Measurements from ENCODE around the gene HS2ST1. TPM values are rescaled to one million over a fixed set of nuclear protein-coding genes. Genes with fewer than 3 reads are reported as not detected.

The HS2ST1 gene
- total RNA-seq, 2 donors from 2014 or later: 11.5 to 11.7 TPM

GRCh38 chr1:87089823-87090222, 175.4 kb downstream of the HS2ST1 start:
- Histone ChIP-seq H3K4me1 (replicated peaks) (no peaks in the 10 kb centered on the region), H3K27ac (no peak overlapping the region), H3K27me3 (replicated peaks; ENCODE audit: insufficient read depth) (no peaks in the 10 kb centered on the region), H3K4me3 (no peak overlapping the region), H3K9me3 (no peaks in the 10 kb centered on the region), H3K36me3 (no peaks in the 10 kb centered on the region)
- intact Hi-C loops (cut with DNase I): loop anchor here (10.0 kb wide), 2 partner anchors 125 to 385 kb away; partner anchors contain the start of gene SH3GLB1
- DNase-seq (ENCODE audit: low spot score): no peak
- 80% methylated on average over 2 of the region's 2 CpGs for WGBS
- TF ChIP-seq POLR2A (IDR thresholded peaks at IDR 0.05): no peak
- TF ChIP-seq POLR2AphosphoS5 (IDR thresholded peaks at IDR 0.05): no peak
- TF ChIP-seq CTCF (IDR thresholded peaks at IDR 0.05): no peak

GRCh38 chr1:87091425-87091824, 177.0 kb downstream of the HS2ST1 start:
- Histone ChIP-seq H3K4me3 (no peak overlapping the region), H3K4me1 (replicated peaks) (no peaks in the 10 kb centered on the region), H3K27ac (no peak overlapping the region), H3K27me3 (replicated peaks; ENCODE audit: insufficient read depth) (no peaks in the 10 kb centered on the region), H3K9me3 (no peaks in the 10 kb centered on the region), H3K36me3 (no peaks in the 10 kb centered on the region)
- WGBS: 94% methylated on average over 2 of the region's 2 CpGs
- TF ChIP-seq POLR2AphosphoS5 (IDR thresholded peaks at IDR 0.05) (no peak), POLR2A (IDR thresholded peaks at IDR 0.05) (no peak), CTCF (IDR thresholded peaks at IDR 0.05) (no peak)
- intact Hi-C loops (cut with DNase I): no loop called here
- no peak for DNase-seq (ENCODE audit: low spot score)

- no peaks in the 10 kb centered on the region for H3K36me3 ChIP-seq
- 98% methylated on average over 3 of the region's 3 CpGs for WGBS
- TF ChIP-seq POLR2AphosphoS5 (IDR thresholded peaks at IDR 0.05) (no peak), POLR2A (IDR thresholded peaks at IDR 0.05) (no peak), CTCF (IDR thresholded peaks at IDR 0.05) (no peak)
- no peak overlapping the region for H3K4me3 ChIP-seq
- no peaks in the 10 kb centered on the region for H3K27me3 ChIP-seq (replicated peaks; ENCODE audit: insufficient read depth)
- no peak overlapping the region for H3K27ac ChIP-seq
- H3K9me3 ChIP-seq: no peaks in the 10 kb centered on the region
- intact Hi-C loops (cut with DNase I): no loop called here
- H3K4me1 ChIP-seq (replicated peaks): no peaks in the 10 kb centered on the region
- DNase-seq (ENCODE audit: low spot score): no peak
Measured at GRCh38 chr1:87092846-87093245, 178.4 kb downstream of the HS2ST1 start.

GRCh38 chr1:87093286-87093685, 178.9 kb downstream of the HS2ST1 start:
- Histone ChIP-seq H3K27me3 (replicated peaks; ENCODE audit: insufficient read depth) (no peaks in the 10 kb centered on the region), H3K36me3 (no peaks in the 10 kb centered on the region), H3K4me3 (no peak overlapping the region), H3K4me1 (replicated peaks) (no peaks in the 10 kb centered on the region), H3K27ac (no peak overlapping the region), H3K9me3 (no peaks in the 10 kb centered on the region)
- intact Hi-C loops (cut with DNase I): no loop called here
- TF ChIP-seq POLR2AphosphoS5 (IDR thresholded peaks at IDR 0.05) (no peak), POLR2A (IDR thresholded peaks at IDR 0.05) (no peak), CTCF (IDR thresholded peaks at IDR 0.05) (no peak)
- DNase-seq (ENCODE audit: low spot score): no peak
- 93% methylated on average over 4 of the region's 4 CpGs for WGBS

- intact Hi-C loops (cut with DNase I): no loop called here
- Histone ChIP-seq H3K27me3 (replicated peaks; ENCODE audit: insufficient read depth) (no peaks in the 10 kb centered on the region), H3K27ac (no peak overlapping the region), H3K9me3 (no peaks in the 10 kb centered on the region), H3K36me3 (no peaks in the 10 kb centered on the region), H3K4me1 (replicated peaks) (no peaks in the 10 kb centered on the region), H3K4me3 (no peak overlapping the region)
- DNase-seq (ENCODE audit: low spot score): no peak
- no peak for TF ChIP-seq POLR2A (IDR thresholded peaks at IDR 0.05)
- 76% methylated on average over 2 of the region's 2 CpGs for WGBS
Measured at GRCh38 chr1:87094238-87094637, 179.8 kb downstream of the HS2ST1 start.
